NOMO-1 treated with dmso at 0.1 percent for 144 hours (cell line): ENCODE results near the gene LDB2.

Experiments
- DNase-seq: peaks from one replicate; lab custom pipeline; 2025; ENCODE audit not compliant: unreplicated experiment; lab: John Stamatoyannopoulos, UW

LDB2 gene

DNA sequence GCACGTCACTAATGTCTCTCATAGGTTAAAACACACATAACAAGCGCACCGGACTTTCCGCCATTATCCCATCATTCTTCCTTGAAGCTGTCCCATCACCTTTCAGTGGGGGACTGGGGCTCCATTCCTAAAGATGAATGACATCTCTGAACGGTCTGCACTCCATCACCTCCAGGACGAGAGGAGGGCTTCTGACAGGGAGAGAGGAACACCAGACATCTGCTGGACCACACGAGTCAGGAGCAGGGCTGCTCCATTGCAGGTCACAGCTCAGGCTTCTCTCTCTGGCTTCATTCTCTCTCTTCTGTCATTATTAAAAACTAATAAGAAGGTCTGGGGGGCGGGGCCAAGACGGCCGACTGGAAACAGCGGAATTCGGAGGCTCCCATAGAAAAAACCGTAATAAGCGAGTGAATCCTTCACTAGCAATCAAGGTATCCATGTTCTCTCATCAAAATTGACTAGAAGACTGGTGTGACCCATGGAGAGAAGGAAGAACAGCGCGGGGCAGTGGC lies 289.8 kb downstream of the LDB2 start:
- DNase-seq, result no peak

DNA sequence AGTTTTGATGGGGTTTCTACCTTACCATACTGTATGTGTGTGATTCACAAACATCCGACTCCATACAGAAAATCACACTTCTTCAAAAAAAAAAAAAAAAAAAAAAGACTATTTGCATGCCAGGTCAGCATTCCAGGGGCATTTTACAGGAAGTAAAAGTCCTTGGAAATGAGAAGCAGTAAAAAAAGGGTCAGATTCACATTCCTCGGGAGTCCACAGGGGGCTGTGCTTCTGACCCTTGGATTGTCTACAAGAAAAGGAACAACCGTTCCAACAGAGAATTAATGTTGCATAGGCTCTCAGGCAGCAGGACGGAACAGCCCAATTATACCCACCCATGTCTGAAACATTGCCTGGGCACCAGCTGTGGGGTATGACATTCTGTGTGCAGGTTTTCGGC lies 290.3 kb downstream of the LDB2 start:
- DNase-seq, result no peak

DNA sequence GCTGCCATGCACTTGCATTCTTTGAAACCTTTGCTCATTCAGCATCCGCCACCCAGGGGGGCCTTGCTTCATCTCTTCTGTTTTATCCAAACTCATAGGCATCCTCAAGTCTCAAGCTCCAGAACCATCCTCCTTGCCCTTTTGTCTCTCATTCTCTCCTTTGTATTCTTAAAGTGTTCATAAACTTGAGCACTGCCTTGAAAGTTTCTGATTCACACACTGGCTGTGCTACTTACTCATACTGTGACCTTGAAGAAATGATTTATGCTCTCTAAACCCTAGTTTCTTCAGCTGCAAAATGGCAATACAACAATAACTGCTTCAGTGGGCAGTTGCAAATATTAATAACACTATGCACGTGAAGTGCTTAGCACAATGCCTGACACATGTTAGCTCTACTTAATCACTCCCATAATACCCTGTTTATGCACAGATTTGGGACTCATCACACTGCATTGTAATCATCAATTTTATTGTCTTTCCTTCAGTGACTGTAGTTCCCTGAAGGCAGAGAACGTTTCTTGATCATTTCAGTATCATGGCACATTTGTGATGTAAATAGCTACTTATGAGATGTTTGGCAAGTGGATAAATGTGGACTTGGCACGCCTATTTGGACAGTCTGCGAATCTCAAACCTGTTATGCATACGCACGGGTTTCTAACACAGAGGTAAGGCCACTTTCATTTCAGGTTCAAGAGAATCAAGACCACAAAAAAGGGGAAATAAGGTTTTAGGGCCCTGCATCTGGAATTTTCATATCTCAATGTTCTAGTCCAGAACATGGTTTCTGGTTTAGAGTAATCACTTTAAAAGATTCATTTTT lies 291.0 kb downstream of the LDB2 start:
- DNase-seq, result no peak

DNA sequence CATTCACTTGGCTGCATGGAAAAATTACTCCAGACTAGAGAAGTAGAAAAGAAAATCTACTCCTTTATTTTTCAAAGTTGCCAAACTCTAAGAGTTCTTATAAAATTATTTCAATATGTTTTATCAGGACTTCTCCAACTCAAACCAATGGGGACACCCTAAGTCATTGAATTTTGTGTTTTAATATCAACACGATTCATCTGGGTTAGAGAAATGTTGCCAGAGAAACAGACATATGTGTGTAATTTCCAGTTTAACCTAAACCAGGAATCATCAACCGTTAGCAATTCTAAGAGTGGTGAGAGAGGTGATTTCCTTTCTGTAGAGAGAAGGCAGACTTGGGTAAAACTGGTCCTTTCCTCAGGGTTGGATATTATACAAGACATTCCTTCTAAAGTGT lies 291.8 kb downstream of the LDB2 start:
- no peak for DNase-seq

DNA sequence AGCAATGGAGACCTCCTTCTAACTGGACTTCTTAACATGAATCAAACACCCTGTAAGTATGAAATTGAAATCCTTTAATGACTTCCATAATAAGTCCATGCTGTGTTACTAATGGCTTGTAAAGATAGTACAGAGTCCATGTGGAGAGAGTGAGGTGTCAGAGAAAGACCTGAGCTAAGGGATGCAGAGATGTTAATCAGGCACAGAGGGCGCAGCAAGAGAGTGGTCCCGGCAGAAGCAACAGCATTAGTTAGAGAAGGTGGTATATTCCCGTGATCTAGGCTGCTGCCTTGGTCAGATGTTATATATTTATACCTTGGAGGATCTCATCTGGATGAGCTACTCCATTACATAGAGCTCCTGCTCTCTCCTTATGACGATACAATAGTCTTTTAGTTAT lies 295.3 kb downstream of the LDB2 start:
- no peak for DNase-seq

DNA sequence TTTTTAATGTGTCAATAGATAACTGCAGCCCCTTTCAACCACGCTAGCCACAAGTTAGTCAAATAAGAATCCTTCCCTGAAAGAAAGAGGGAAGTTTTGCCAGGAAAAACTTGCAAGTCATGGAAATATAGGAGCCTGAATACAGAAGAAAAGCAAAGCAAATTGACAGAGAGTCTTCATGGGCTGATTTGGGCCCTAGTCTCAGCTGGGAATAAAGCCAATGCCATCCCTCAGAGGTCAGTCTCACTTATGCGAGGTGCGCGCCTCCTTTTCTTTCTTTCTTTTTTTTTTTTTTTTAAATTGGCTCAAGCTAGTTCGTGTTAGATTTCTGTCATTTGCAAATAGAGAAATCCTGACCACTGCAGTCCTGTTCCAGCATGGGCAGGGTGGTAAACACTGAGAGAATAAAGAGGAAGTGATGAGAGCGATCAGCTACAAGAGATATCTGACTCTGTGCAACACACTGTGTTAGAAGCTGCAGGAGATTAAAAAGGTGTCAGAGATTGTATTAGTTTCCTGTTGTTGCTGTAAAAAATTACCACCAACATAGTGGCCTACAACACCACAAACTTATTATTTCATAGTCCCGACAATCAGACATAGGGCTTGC lies 299.7 kb downstream of the LDB2 start:
- no peak for DNase-seq

DNA sequence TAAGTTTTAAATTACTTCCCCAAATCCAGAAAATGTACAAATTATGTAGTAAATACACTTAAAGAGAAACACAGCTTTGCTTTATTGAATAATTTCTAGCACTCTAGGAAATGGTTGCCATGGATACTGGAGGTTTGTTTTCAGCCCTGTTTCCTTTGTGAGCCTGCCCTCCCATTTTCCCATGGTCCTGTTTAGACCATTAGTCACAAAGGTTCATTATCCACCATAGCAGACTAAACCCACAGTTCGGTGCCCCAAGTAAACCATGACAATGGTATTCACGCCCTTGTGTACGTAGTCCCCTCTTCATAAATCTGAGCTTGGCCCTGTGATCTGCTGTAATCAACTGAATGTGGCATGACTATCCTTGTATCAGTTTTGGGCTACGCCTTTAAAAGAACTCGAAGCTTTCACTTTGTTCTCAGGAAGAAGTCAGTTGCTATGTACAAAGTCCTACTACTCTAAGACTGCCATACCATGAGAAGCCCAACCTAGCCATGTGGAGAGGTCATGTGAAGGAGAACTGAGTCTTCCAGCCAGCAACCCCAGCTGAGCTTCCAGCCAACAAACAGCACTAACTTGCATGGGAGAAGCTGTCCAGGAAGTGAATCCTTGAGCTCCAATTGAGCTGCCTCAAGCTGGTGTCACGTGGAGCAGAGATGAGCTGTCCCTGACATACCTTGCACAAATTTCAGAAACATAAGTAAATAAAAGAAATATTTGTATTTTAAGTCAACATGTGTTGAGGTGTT lies 300.4 kb downstream of the LDB2 start:
- no peak for DNase-seq

DNA sequence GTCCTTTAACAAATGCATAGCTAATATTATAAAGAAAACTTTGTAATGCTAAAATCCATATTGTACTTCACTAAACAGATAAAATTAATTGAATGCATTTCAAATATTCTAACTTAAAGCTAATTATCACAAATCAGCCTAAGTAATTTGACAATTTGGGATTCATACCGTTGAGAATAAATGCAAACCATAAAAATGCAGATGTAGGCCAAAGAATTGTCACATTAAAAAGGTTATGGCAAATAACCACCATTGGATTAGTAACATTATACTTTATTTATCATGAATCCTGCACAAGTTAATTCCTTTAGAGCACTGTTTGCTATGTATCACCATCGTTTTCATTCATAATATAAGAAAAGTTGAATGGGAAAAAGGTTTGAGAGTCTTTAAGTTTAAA lies 301.0 kb downstream of the LDB2 start:
- no peak for DNase-seq

DNA sequence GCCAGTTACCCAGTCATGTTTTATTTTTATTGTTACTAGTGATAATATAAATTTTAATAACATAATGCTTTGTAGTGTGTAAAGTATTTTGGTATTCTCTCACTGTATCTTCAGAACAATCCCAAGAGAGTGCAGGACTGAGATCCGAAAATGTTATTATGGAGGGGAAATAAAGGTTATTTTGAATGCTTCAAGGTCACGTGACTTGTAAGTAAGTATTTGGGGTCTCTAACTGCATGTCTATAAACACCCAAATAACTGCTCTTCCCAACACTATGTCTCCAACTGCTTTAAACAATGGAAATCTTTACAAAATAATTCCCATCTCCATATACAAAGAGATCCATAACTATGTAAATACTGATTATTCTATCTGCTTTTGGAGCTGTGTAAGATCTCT lies 302.2 kb downstream of the LDB2 start:
- DNase-seq, result no peak

DNA sequence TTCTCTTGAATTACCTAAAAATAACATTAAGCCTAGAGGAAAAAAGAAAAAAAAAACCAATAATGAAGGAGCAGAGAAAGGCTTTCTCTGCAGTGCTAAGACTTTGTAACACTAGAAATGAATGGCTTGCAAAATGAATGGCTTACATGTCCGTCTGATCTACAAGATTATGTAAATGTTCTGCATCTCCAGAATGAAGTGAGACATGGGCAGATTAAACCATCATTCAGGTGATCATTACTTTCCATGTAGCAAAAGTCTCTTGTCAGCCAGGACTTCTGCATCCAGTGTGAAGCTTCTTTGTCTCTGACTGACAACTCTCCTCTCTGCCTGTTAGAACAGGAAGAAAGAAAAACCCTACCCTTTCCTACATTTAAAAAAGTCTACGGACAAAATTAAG lies 304.3 kb downstream of the LDB2 start:
- DNase-seq, result no peak

DNA sequence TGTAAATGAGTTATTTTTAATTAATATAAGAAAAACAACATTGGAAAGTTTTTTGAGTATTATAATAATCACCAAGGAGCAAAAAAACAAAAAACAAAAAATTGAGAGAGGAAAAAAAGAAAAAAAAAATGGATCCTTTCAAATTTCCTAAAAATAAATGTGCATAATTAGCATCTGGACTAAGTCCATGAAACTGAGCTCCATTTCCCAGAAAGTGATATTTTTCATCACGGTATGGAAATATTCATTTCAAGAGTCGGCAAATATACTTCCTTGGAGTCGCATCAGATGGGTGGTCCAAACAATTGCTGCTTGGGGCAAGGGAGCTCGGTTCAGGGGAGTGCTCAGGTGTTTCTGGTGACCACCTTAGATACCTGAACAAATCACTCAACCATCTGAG lies 305.1 kb downstream of the LDB2 start:
- no peak for DNase-seq

DNA sequence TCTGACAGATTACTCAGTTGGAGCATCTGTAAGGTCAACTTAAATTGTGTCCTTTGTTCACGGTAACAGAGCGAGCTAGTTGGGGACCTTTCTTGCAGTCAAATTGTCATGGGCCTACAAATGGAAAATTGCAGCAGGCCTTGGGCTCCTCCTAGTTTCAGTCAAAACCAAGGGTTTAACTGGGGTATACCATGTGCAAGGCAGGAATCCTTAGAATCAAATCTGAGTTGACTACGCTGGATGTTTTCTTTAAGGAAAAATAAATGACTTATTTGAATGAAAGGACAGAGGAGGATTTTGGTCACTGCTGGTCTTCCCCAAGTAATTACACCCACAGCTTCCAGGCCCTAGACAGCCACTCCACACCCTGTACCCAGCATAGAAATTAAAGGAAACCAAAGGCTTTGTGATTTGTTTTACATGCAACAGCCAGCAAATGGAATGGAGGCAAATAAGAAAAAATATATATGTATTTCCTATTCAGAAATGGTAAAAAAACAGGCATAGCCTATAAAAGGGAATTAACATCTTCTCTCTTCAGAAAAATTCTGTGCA lies 307.1 kb downstream of the LDB2 start:
- DNase-seq, result no peak

DNA sequence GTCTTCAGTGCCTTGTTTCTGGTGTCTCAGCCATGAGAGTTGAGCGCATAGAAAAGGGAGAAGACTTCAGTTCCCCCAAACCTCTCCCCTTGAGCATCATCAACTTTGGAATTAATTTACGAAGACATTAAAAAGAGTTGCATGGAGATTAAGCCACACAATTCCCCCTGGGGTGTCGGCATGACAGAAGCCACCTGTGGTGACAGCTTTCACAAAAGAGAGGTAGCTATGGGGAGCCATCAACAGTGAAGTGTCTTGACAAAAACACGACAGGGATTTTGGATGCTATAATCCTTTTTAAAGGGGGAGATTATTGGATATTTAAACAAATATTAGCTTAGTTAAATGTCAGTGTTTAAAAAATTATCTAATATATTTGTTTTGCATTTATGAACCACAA lies 307.6 kb downstream of the LDB2 start:
- no peak for DNase-seq

DNA sequence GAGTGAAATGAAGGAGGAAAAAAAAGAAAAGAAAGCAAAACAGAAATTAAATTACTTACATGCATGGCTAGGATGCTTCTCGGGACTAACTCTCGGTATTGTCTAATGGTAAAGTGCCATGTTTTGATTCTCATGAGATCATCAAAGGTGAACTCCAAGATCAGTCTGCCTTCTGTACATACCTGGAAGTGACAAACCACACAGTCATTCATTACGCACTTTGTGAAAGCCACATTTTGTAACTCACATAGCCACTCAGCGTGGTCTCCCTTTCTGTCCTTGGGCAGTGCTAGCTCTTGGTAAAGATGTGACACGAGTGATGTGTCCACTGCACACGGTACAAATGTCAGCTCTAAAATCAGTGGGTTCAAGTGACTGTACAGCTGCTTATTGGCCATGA lies 309.8 kb downstream of the LDB2 start:
- DNase-seq, result no peak

DNA sequence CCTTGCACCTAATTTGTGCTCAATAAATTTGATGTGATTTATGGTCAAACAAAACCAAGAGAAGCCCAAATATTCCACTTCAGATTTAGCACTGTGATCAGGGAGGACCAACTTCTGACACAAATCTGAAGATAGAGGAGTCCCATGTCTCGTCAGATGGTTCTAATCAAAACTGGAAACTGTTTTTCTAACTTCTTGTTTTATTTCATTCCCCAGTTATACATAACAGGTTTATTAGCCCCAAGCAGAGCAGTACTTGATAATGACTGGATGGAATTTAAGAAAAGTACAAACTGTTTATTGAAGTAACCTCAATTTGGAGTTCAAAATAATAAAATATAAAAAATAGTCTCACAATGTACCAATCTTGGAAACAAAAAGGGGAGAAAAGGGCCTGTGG lies 310.3 kb downstream of the LDB2 start:
- no peak for DNase-seq

DNA sequence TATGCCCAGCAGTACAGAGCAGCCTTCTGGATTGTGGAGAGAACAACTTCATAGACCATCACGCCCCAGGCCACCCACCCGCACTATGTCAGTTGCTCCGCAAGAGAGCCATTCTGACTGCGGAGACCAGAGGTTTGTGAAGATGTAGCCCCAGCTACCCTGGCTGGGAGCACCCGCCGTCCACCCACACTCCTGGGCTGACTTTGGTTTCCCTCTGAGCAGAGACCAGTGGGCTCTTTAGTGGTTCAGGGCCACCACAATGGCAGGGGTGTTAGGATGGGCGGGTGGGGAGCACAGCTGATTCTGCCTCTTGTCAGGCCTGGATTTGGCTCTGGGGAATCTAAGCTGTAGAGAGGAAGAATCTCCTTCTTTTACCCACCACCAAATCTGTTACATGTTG lies 313.4 kb downstream of the LDB2 start:
- no peak for DNase-seq

DNA sequence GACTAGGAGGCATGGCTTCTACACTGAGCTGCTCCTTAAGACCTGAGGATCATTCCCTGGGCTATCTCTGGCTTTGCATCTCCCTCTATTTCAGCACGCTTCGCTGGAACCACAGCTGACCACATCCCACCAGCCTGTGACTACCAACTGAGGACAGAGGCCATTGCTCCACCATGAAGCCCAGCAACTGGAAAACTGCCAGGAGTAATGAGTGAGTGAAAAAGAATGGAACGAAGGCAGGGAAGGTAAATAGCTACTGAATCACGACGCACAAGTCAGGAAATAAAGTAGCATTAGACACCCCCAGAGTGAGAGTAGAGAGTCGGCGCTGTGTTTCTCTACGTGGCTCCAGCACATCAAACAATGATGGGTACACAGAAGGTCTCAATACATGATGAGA lies 314.7 kb downstream of the LDB2 start:
- DNase-seq, result no peak

DNA sequence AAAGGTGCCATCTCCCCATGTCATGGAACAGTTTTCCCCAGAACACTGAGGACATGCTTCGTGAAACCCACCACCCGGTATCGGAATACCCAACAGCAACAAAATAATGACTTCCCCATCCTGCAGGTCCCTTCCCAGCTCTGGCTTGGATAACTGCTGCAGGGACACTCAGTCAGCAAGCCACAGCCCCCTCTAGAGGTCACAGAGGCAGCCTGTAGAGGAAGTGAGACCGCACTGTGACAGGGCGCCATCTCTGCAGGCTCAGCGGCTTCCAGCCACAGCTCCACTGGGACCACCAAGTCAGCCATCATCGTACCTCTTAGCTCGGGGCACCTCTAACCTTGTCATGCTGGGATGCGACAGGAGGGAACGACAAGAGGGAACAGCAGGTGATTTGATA lies 315.9 kb downstream of the LDB2 start:
- no peak for DNase-seq

DNA sequence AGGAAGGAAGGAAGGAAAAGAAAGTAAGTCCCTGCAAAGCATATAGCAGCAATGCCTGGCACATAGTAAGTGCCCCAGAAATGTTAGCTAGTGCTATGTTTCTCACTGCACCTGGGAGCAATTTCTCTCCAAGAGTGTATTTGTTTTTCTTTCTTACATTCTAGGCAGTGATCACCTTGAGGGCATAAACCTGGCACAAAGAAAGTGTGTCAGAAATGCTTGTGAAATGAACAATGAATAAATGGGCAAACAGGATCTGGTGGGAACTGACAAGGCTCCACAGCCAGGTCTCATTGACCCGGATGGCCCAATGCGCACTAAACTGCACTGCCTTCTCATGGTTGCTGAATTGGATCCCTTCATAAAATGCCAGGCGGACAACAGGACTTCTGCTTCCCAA lies 316.4 kb downstream of the LDB2 start:
- no peak for DNase-seq

DNA sequence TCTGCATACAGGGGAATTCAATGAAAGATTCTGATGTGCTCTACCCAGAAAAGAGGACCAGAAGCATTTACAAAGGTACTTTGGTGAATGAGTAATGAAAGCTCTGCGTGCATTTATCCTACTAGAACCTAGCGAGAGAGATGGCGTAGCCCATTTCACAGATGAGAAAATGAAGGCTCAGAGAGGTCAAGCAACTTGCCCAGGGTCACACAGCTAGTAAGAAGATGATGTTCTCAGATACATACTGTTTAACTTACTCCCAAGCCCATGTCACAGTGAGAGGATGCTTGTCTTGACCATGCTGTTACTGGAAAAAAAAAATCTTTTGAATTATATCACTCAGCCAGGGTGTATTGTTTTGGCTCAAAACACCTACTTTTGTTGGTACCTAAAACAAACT lies 317.3 kb downstream of the LDB2 start:
- no peak for DNase-seq

DNA sequence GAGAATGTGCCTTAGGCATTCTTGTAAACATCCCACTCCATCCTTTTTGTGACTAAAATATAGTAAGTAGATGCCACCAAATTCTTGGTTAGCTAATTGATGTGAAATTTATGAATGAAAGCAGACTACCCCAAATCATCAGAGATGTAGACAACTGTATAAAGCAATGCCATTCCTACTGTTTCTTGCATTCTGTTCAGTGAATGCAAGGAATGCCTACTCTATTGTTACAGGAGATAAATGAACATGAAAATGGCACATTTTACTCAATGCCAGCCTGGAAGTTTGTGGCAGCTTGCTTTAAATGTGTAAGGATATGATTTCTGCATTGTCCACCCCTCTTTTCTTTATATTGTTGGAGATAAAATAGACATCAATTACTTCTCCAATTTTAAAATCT lies 317.9 kb downstream of the LDB2 start:
- DNase-seq, result no peak

DNA sequence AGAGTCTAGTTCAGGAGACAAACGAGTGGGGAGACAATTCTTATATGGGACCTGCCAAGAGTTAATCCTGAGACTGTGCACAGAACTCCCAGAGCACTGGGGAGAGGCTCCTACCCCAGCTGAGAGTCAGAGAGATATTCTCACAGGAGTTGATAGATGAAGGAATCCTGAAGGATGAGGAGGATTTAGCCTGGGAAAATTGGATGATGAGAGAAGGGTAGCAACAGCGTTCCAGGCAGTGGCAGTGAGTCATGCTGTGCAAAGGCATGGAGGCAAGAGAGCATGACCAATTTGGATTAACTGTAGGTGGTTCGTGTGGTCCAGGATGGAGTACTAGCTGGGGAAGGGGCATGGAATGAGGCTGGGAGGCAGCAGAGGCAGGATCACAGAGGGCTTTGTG lies 318.6 kb downstream of the LDB2 start:
- no peak for DNase-seq
